ENCODE results near the gene INHBE. TPM values are rescaled to one million over a fixed set of nuclear protein-coding genes. Genes with fewer than 3 reads are reported as not detected.

INHBE gene
- total and polyA plus RNA-seq, 4 donors: 17.6 to 181 (median 110) TPM

DNA sequence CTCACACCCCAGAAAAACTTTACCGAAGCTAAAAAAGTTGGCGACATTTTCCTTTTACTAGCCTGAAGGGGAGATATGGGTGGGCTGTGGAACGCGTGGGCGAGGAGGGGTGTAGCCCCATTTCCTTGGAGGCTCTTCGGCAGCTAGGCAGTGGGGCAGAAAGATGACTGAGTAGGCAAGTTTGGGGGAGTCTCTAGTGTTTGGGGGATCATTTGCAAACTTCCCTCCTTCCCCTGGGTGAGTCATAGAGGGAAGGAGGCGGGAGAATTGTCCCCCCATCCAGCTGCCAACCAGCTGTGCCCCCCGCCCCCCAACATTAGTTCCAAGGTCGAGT lies 6.8 kb downstream of the INHBE start:
- no peaks in the 10 kb centered on the region for H3K27me3 ChIP-seq (ENCODE audit: control insufficient read depth in 4 of 4, insufficient read depth in 4 of 4, low read length in 3 of 4)
- H3K4me3 ChIP-seq (ENCODE audit: low read depth in 1 of 3, low read length in 3 of 3): peak overlapping the region; percentile 52 to 60 (median 55)
- H3K9ac ChIP-seq (ENCODE audit: low read depth in 1 of 2, low read length in 2 of 2): peak overlapping the region in 1 of 2 donors; percentile 72
- DNase-seq (ENCODE audit: low spot score): no peak
- no peaks in the 10 kb centered on the region for H3K36me3 ChIP-seq (ENCODE audit: control insufficient read depth in 4 of 4, insufficient read depth in 3 of 4, low read depth in 1 of 4, low read length in 3 of 4)
- peak overlapping the region; percentile 27 to 77 for H3K27ac ChIP-seq (ENCODE audit: low read depth in 1 of 2, low read length in 2 of 2)
- no peak for TF ChIP-seq YY1 (IDR thresholded peaks at IDR 0.05)
- TF ChIP-seq EGR1 (IDR thresholded peaks at IDR 0.05; ENCODE audit: low read depth in 2 of 2): peak in 1 of 2 donors; percentile 34
- under 1% methylated on average over 9 of the region's 9 CpGs for WGBS
- peaks cover 7 to 34% (median 20%) of the 10 kb centered on the region in 4 donors for H3K4me1 ChIP-seq (ENCODE audit: control insufficient read depth in 4 of 4, insufficient read depth in 4 of 4, low read length in 3 of 4)
- H3K9me3 ChIP-seq (ENCODE audit: control insufficient read depth in 4 of 4, low read length in 3 of 4): no peaks in the 10 kb centered on the region

- Histone ChIP-seq H3K36me3 (ENCODE audit: control insufficient read depth in 4 of 4, insufficient read depth in 3 of 4, low read depth in 1 of 4, low read length in 3 of 4) (no peaks in the 10 kb centered on the region), H3K9ac (ENCODE audit: low read depth in 1 of 2, low read length in 2 of 2) (peak overlapping the region in 1 of 2 donors; percentile 31), H3K4me1 (ENCODE audit: control insufficient read depth in 4 of 4, insufficient read depth in 4 of 4, low read length in 3 of 4) (peaks cover 7 to 30% (median 20%) of the 10 kb centered on the region in 4 donors), H3K27me3 (ENCODE audit: control insufficient read depth in 4 of 4, insufficient read depth in 4 of 4, low read length in 3 of 4) (no peaks in the 10 kb centered on the region), H3K9me3 (ENCODE audit: control insufficient read depth in 4 of 4, low read length in 3 of 4) (no peaks in the 10 kb centered on the region), H3K27ac (ENCODE audit: low read depth in 1 of 2, low read length in 2 of 2) (peak overlapping the region; percentile 27 to 77), H3K4me3 (ENCODE audit: low read depth in 1 of 3, low read length in 3 of 3) (peak overlapping the region; percentile 52 to 60 (median 55))
- peak; percentile 88 for DNase-seq (ENCODE audit: low spot score)
- TF ChIP-seq JUND (IDR thresholded peaks at IDR 0.05) (no peak), ZBTB33 (IDR thresholded peaks at IDR 0.05) (no peak), FOXA1 (IDR thresholded peaks at IDR 0.05) (no peak), SP1 (IDR thresholded peaks at IDR 0.05) (peak; percentile 33), HNF4G (IDR thresholded peaks at IDR 0.05) (no peak), GABPA (IDR thresholded peaks at IDR 0.05 in 1 of 2, conservative IDR thresholded peaks at IDR 0.05 in 1 of 2) (no peak), EGR1 (IDR thresholded peaks at IDR 0.05; ENCODE audit: low read depth in 2 of 2) (no peak), HNF4A (conservative IDR thresholded peaks at IDR 0.05) (peak; percentile 15 to 28), NR2F2 (IDR thresholded peaks at IDR 0.05) (no peak), YY1 (IDR thresholded peaks at IDR 0.05) (no peak), ATF3 (IDR thresholded peaks at IDR 0.05) (no peak), CTCF (IDR thresholded peaks at IDR 0.05; ENCODE audit: low read depth, low read length, missing input control) (peak; percentile 93), RAD21 (IDR thresholded peaks at IDR 0.05) (peak; percentile 89 to 93), FOXA2 (IDR thresholded peaks at IDR 0.05) (no peak), RXRA (IDR thresholded peaks at IDR 0.05) (no peak), TAF1 (conservative IDR thresholded peaks at IDR 0.05) (no peak)
- TF ChIP-seq, protein P1, sequence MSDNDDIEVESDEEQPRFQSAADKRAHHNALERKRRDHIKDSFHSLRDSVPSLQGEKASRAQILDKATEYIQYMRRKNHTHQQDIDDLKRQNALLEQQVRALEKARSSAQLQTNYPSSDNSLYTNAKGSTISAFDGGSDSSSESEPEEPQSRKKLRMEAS (IDR thresholded peaks at IDR 0.05): no peak
- TF ChIP-seq, protein P2, sequence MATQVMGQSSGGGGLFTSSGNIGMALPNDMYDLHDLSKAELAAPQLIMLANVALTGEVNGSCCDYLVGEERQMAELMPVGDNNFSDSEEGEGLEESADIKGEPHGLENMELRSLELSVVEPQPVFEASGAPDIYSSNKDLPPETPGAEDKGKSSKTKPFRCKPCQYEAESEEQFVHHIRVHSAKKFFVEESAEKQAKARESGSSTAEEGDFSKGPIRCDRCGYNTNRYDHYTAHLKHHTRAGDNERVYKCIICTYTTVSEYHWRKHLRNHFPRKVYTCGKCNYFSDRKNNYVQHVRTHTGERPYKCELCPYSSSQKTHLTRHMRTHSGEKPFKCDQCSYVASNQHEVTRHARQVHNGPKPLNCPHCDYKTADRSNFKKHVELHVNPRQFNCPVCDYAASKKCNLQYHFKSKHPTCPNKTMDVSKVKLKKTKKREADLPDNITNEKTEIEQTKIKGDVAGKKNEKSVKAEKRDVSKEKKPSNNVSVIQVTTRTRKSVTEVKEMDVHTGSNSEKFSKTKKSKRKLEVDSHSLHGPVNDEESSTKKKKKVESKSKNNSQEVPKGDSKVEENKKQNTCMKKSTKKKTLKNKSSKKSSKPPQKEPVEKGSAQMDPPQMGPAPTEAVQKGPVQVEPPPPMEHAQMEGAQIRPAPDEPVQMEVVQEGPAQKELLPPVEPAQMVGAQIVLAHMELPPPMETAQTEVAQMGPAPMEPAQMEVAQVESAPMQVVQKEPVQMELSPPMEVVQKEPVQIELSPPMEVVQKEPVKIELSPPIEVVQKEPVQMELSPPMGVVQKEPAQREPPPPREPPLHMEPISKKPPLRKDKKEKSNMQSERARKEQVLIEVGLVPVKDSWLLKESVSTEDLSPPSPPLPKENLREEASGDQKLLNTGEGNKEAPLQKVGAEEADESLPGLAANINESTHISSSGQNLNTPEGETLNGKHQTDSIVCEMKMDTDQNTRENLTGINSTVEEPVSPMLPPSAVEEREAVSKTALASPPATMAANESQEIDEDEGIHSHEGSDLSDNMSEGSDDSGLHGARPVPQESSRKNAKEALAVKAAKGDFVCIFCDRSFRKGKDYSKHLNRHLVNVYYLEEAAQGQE (IDR thresholded peaks at IDR 0.05): peak; percentile 36
- WGBS: under 1% methylated on average over 28 of the region's 28 CpGs
Observed at GRCh38 chr12:57462251-57462911, 7.3 kb downstream of the INHBE start.
